ENCODE measurements around the gene CLK1.

Gene CLK1

DNA sequence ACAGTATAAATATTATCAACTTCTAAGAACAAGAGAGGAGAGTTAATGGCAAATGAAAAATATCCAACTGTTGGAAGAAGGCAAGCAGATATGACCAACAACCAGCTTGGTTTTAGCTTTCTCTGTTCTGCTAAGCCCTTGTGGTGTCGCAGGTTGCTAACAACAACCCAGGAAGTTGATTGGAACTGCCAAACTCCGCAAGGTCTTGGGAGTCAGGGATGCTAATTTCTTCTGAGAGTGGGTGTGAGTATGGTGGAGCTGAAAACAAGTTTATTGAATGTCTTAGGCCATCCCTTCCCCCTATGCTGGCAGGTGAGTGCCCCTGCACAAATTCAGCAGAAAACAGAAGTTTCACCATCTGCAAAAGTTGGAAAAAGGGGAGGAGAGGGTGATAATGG lies 35.2 kb downstream of the CLK1 start:
- Histone ChIP-seq H3K27ac (replicated peaks) (no peak overlapping the region), H3K4me3 (replicated peaks; ENCODE audit: insufficient read depth, low read length) (no peak overlapping the region), H3K27me3 (ENCODE audit: insufficient read depth, poor library complexity, severe bottlenecking) (no peaks in the 10 kb centered on the region)
- DNase-seq (ENCODE audit: low read depth in 1 of 2, low spot score in 1 of 2), result no peak
- TF ChIP-seq GABPA (IDR thresholded peaks at IDR 0.05; ENCODE audit: low read depth), result no peak
- no peak for TF ChIP-seq POLR2AphosphoS5 (IDR thresholded peaks at IDR 0.05; ENCODE audit: low read depth)
- TF ChIP-seq, protein P1, sequence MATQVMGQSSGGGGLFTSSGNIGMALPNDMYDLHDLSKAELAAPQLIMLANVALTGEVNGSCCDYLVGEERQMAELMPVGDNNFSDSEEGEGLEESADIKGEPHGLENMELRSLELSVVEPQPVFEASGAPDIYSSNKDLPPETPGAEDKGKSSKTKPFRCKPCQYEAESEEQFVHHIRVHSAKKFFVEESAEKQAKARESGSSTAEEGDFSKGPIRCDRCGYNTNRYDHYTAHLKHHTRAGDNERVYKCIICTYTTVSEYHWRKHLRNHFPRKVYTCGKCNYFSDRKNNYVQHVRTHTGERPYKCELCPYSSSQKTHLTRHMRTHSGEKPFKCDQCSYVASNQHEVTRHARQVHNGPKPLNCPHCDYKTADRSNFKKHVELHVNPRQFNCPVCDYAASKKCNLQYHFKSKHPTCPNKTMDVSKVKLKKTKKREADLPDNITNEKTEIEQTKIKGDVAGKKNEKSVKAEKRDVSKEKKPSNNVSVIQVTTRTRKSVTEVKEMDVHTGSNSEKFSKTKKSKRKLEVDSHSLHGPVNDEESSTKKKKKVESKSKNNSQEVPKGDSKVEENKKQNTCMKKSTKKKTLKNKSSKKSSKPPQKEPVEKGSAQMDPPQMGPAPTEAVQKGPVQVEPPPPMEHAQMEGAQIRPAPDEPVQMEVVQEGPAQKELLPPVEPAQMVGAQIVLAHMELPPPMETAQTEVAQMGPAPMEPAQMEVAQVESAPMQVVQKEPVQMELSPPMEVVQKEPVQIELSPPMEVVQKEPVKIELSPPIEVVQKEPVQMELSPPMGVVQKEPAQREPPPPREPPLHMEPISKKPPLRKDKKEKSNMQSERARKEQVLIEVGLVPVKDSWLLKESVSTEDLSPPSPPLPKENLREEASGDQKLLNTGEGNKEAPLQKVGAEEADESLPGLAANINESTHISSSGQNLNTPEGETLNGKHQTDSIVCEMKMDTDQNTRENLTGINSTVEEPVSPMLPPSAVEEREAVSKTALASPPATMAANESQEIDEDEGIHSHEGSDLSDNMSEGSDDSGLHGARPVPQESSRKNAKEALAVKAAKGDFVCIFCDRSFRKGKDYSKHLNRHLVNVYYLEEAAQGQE (IDR thresholded peaks at IDR 0.05; ENCODE audit: insufficient replicate concordance, low read depth), result no peak
- TF ChIP-seq, protein P2, sequence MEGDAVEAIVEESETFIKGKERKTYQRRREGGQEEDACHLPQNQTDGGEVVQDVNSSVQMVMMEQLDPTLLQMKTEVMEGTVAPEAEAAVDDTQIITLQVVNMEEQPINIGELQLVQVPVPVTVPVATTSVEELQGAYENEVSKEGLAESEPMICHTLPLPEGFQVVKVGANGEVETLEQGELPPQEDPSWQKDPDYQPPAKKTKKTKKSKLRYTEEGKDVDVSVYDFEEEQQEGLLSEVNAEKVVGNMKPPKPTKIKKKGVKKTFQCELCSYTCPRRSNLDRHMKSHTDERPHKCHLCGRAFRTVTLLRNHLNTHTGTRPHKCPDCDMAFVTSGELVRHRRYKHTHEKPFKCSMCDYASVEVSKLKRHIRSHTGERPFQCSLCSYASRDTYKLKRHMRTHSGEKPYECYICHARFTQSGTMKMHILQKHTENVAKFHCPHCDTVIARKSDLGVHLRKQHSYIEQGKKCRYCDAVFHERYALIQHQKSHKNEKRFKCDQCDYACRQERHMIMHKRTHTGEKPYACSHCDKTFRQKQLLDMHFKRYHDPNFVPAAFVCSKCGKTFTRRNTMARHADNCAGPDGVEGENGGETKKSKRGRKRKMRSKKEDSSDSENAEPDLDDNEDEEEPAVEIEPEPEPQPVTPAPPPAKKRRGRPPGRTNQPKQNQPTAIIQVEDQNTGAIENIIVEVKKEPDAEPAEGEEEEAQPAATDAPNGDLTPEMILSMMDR (IDR thresholded peaks at IDR 0.05; ENCODE audit: insufficient read depth, low read length), result no peak
- no peak for TF ChIP-seq SPI1 (IDR thresholded peaks at IDR 0.05; ENCODE audit: borderline replicate concordance, low read depth)

DNA sequence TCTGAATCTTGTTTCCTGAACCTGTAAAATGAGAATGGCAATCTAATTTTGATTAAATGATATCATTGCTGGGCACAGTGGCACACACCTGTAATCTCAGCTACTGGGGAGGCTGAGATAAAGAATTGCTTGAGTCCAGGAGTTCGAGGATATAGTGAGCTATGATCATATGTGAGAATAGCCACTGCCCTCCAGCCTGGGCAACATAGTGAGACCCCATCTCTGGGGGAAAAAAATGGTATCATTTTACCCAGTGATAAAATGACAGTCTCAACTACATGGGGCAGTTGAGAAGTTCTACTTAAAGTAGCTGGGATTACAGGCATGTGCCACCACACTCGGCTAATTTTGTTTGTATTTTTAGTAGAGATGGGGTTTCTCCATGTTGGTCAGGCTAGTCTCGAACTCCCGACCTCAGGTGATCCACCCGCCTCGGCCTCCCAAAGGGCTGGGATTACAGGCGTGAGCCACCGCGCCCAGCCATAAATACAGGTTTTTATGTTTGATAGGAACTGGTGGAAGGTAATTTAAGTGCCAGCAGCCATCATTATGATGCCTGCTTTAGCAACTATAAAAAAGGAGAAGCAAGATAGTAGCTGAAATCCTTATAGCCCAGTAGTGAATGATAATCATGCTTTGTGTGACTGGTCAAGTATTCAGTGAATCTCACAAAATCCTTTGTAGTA lies 35.7 kb downstream of the CLK1 start:
- no peak overlapping the region for H3K4me3 ChIP-seq (replicated peaks; ENCODE audit: insufficient read depth, low read length)
- DNase-seq (ENCODE audit: low read depth in 1 of 2, low spot score in 1 of 2), result no peak
- no peaks in the 10 kb centered on the region for H3K27me3 ChIP-seq (ENCODE audit: insufficient read depth, poor library complexity, severe bottlenecking)
- no peak overlapping the region for H3K27ac ChIP-seq (replicated peaks)
- no peak for TF ChIP-seq SPI1 (IDR thresholded peaks at IDR 0.05; ENCODE audit: borderline replicate concordance, low read depth)
- TF ChIP-seq, protein P1 (IDR thresholded peaks at IDR 0.05; ENCODE audit: insufficient replicate concordance, low read depth), result no peak
- TF ChIP-seq POLR2AphosphoS5 (IDR thresholded peaks at IDR 0.05; ENCODE audit: low read depth), result no peak
- TF ChIP-seq GABPA (IDR thresholded peaks at IDR 0.05; ENCODE audit: low read depth), result no peak
- TF ChIP-seq, protein P2 (IDR thresholded peaks at IDR 0.05; ENCODE audit: insufficient read depth, low read length), result no peak

DNA sequence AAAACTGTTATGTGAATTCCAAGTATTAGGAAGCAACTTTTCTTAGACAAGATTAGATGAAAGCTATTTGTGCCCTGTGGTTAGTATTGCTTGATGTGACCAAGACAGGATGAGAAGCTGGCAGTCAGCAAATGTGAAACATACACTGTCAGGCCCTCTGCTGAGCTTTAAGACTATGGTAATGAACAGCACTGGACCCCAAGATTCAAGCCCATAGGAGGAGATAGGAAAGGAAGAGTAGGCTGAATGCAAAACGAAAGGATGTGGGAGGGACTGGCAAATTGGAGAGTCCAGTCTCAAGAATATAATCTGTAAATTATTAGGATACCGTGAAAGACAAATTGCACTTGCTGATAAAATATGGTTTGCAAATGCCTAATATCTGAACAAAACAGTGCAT lies 36.4 kb downstream of the CLK1 start:
- Histone ChIP-seq H3K4me3 (replicated peaks; ENCODE audit: insufficient read depth, low read length) (no peak overlapping the region), H3K27me3 (ENCODE audit: insufficient read depth, poor library complexity, severe bottlenecking) (no peaks in the 10 kb centered on the region), H3K27ac (replicated peaks) (no peak overlapping the region)
- TF ChIP-seq, protein P1 (IDR thresholded peaks at IDR 0.05; ENCODE audit: insufficient replicate concordance, low read depth), result no peak
- TF ChIP-seq, protein P2 (IDR thresholded peaks at IDR 0.05; ENCODE audit: insufficient read depth, low read length), result no peak
- TF ChIP-seq GABPA (IDR thresholded peaks at IDR 0.05; ENCODE audit: low read depth) (no peak), POLR2AphosphoS5 (IDR thresholded peaks at IDR 0.05; ENCODE audit: low read depth) (no peak), SPI1 (IDR thresholded peaks at IDR 0.05; ENCODE audit: borderline replicate concordance, low read depth) (no peak)
- DNase-seq (ENCODE audit: low read depth in 1 of 2, low spot score in 1 of 2), result no peak
